HG03095 (cell line): ENCODE measurements around the gene CFDP1.

Source experiments
- ATAC-seq: cut with Tn5 transposase; IDR thresholded peaks from one replicate; pipeline ENCODE4 v1.9.1; 2021; ENCODE audit warnings: moderate library complexity; ENCODE audit not compliant: unreplicated experiment

The CFDP1 gene

GRCh38 chr16:75323933-75324332 is 109.4 kb downstream of the CFDP1 start:
- ATAC-seq = no peak

GRCh38 chr16:75323198-75323597 is 110.1 kb downstream of the CFDP1 start:
- no peak for ATAC-seq

GRCh38 chr16:75322740-75323139 is 110.6 kb downstream of the CFDP1 start:
- no peak for ATAC-seq

- ATAC-seq = no peak
Measured at GRCh38 chr16:75320435-75320834, 112.9 kb downstream of the CFDP1 start.

GRCh38 chr16:75319513-75320411 is 113.5 kb downstream of the CFDP1 start:
- peak; percentile 76 for ATAC-seq

GRCh38 chr16:75318737-75319136 is 114.6 kb downstream of the CFDP1 start:
- ATAC-seq = no peak

GRCh38 chr16:75317532-75317931 is 115.8 kb downstream of the CFDP1 start:
- ATAC-seq = no peak

GRCh38 chr16:75317101-75317522 is 116.2 kb downstream of the CFDP1 start:
- no peak for ATAC-seq

- no peak for ATAC-seq
Measured at GRCh38 chr16:75315539-75316306, 117.6 kb downstream of the CFDP1 start.

GRCh38 chr16:75312875-75313274 is 120.4 kb downstream of the CFDP1 start:
- ATAC-seq = no peak

- ATAC-seq = no peak
Measured at GRCh38 chr16:75311383-75311938, 121.8 kb downstream of the CFDP1 start.

- ATAC-seq = no peak
Measured at GRCh38 chr16:75310541-75310940, 122.8 kb downstream of the CFDP1 start.

- no peak for ATAC-seq
Measured at GRCh38 chr16:75309899-75310430, 123.3 kb downstream of the CFDP1 start.

GRCh38 chr16:75309156-75309555 is 124.1 kb downstream of the CFDP1 start:
- ATAC-seq = no peak

GRCh38 chr16:75308011-75308410 is 125.3 kb downstream of the CFDP1 start:
- no peak for ATAC-seq

GRCh38 chr16:75307506-75307905 is 125.8 kb downstream of the CFDP1 start:
- no peak for ATAC-seq

GRCh38 chr16:75306099-75306762 is 127.1 kb downstream of the CFDP1 start:
- ATAC-seq = no peak

GRCh38 chr16:75305364-75306098 is 127.8 kb downstream of the CFDP1 start:
- peak; percentile 81 for ATAC-seq

GRCh38 chr16:75304521-75305363 is 128.6 kb downstream of the CFDP1 start:
- ATAC-seq = no peak
